Measurements from ENCODE around the gene ALAD.
A peak's percentile ranks its signal among the peaks of the same experiment; 100 is the strongest.

Gene ALAD

GRCh38 chr9:113345190-113345589 lies 55.9 kb downstream of the ALAD start:
- DNase-seq: no peak

- peak; percentile 30 for DNase-seq
These were observed 57.3 kb downstream of the ALAD start for GRCh38 chr9:113343732-113344231.

GRCh38 chr9:113341712-113342410 lies 59.2 kb downstream of the ALAD start:
- peak; percentile 41 for DNase-seq

GRCh38 chr9:113340011-113340699 lies 60.9 kb downstream of the ALAD start, which contains the start of gene WDR31:
Gene WDR31 (minus strand): TSS chr9:113340275. CDS start chr9:113332022, 8,253 bp downstream.
- peak; percentile 90 for DNase-seq

DNA sequence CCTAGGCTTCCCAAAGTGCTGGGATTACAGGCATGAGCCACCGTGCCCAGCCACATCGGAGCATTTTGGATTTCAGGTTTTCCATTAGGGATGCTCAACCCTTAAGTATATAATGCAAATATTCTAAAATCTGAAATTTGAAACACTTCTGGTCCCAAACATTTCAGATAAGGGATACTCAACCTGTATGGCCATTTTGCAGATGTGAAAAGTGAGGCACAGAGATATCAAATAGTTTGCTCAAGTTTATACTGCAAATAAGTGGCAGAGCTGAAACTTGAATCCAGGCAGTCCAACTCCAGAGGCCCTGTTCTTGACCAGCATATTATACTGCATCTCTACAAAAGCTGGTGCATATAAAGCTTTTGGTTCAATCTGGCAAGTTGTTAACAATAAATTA lies 63.4 kb downstream of the ALAD start:
- no peak for DNase-seq

Measured in activated CD4-positive, alpha-beta T cell treated with anti-CD3 and anti-CD28 coated beads, Interleukin-2, Interleukin-6, amounts not matched to agents 100 ng/mL and 50 ng/mL, durations not matched to agents 16 hours and 8 hours (primary cell).